GM12864 (cell line): ENCODE data around the gene PM20D2.

Experiments
- DNase-seq: peaks from one replicate; pipeline ENCODE4 v3.0.0-alpha.2; 2011; ENCODE audit warnings: low read depth
- H3K4me3 ChIP-seq: 2 replicates; pipeline ENCODE4 v1.5.1; 2011; ENCODE audit warnings: mild to moderate bottlenecking, low read depth, low read length, control low read depth
- TF ChIP-seq, protein P1 (sequence below): IDR thresholded peaks from 2 replicates; pipeline ENCODE4 v1.5.1; 2011; ENCODE audit warnings: low read depth, mild to moderate bottlenecking, moderate library complexity, low read length, control low read depth, inconsistent platforms; ENCODE audit errors: missing control alignments

Gene PM20D2

GRCh38 chr6:89161326-89162046, 15.6 kb downstream of the PM20D2 start:
- DNase-seq: no peak
- H3K4me3 ChIP-seq: no peak overlapping the region
- TF ChIP-seq, protein P1, sequence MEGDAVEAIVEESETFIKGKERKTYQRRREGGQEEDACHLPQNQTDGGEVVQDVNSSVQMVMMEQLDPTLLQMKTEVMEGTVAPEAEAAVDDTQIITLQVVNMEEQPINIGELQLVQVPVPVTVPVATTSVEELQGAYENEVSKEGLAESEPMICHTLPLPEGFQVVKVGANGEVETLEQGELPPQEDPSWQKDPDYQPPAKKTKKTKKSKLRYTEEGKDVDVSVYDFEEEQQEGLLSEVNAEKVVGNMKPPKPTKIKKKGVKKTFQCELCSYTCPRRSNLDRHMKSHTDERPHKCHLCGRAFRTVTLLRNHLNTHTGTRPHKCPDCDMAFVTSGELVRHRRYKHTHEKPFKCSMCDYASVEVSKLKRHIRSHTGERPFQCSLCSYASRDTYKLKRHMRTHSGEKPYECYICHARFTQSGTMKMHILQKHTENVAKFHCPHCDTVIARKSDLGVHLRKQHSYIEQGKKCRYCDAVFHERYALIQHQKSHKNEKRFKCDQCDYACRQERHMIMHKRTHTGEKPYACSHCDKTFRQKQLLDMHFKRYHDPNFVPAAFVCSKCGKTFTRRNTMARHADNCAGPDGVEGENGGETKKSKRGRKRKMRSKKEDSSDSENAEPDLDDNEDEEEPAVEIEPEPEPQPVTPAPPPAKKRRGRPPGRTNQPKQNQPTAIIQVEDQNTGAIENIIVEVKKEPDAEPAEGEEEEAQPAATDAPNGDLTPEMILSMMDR: no peak

GRCh38 chr6:89162047-89162371, 16.2 kb downstream of the PM20D2 start:
- no peak overlapping the region for H3K4me3 ChIP-seq
- DNase-seq: no peak
- TF ChIP-seq, protein P1: no peak

- TF ChIP-seq, protein P1: no peak
- H3K4me3 ChIP-seq: no peak overlapping the region
- DNase-seq: no peak
Observed at GRCh38 chr6:89172131-89172530, 26.3 kb downstream of the PM20D2 start.

DNA sequence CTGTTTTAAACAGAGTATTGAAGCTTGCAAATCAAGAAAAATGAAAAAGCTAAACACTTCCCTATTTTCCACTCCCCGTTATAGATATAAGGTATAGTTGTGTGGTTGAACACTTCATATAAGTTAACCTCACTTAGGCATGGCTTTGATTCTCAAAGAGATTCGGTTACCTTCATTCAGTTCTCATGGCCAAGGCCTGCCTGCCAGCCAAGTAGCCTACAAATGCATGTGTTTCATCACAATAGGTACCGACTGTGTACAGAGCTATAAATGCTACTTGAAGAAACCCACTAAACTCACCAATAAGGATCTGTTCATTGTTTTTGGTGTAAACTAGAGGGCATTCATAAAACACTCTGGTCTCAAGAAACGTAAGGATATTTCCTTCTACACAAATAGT, 27.8 kb downstream of the PM20D2 start:
- H3K4me3 ChIP-seq: no peak overlapping the region
- TF ChIP-seq, protein P1: no peak
- DNase-seq: no peak

GRCh38 chr6:89180112-89180511, 34.3 kb downstream of the PM20D2 start:
- TF ChIP-seq, protein P1: no peak
- no peak for DNase-seq
- H3K4me3 ChIP-seq: no peak overlapping the region

DNA sequence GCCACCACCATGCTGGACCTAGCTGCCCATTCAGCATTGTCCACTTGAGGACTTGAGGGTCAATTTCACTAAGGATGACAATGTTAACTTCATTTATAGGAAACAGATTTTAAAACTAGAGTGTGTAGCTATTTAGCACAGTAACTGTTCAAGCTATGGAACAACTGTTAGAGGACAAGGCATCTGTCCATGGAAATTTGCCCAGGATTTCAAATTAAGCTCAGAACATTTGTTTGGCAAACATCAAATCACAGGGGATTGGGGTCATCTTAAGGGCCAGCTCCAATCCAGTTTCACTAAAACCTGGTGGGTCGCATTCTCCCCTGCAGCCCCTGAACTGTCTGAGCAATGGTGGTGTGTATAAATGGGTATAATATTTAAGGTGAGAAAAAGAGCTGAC, 35.1 kb downstream of the PM20D2 start:
- TF ChIP-seq, protein P1: no peak
- H3K4me3 ChIP-seq: no peak overlapping the region
- no peak for DNase-seq

- TF ChIP-seq, protein P1: no peak
- DNase-seq: no peak
- no peak overlapping the region for H3K4me3 ChIP-seq
Observed at GRCh38 chr6:89183294-89183693, 37.4 kb downstream of the PM20D2 start.
